Activated naive CD4-positive, alpha-beta T cell treated with anti-CD3 and anti-CD28 coated beads, Interleukin-2, amount 10 ng/mL, durations not matched to agents 7 days and 5 days (primary cell): ENCODE measurements around the gene ZNF646.

Experiments used
- CTCF ChIA-PET: fragments of 350-600 bp; sonication (Branson Sonifier 250); formaldehyde crosslinking; loops from one replicate; lab custom pipeline; 2021; ENCODE audit warnings: antibody characterized with exemption; lab: Charles Lee
- DNase-seq: peaks from one replicate; pipeline ENCODE4 v3.0.0-alpha.2; 2020
- H3K27ac Mint-ChIP-seq: one replicate; pipeline ENCODE4 v1.8.0; 2021; ENCODE audit warnings: mild to moderate bottlenecking, moderate library complexity, mixed read lengths
- H3K27me3 Mint-ChIP-seq: one replicate; pipeline ENCODE4 v1.8.0; 2021; ENCODE audit warnings: mild to moderate bottlenecking, mixed read lengths
- H3K36me3 Mint-ChIP-seq: one replicate; pipeline ENCODE4 v1.8.0; 2021; ENCODE audit warnings: mixed read lengths
- H3K4me1 Mint-ChIP-seq: one replicate; pipeline ENCODE4 v1.8.0; 2021; ENCODE audit warnings: mixed read lengths
- H3K4me3 Mint-ChIP-seq: one replicate; pipeline ENCODE4 v1.8.0; 2021; ENCODE audit warnings: mild to moderate bottlenecking, moderate library complexity, mixed read lengths
- H3K9me3 Mint-ChIP-seq: one replicate; pipeline ENCODE4 v1.8.0; 2021; ENCODE audit warnings: mixed read lengths

ZNF646 gene

GRCh38 chr16:31131416-31131815 lies 57.2 kb downstream of the ZNF646 start:
- CTCF ChIA-PET: no interaction called here
- H3K4me1 Mint-ChIP-seq: peaks cover 11% of the 10 kb centered on the region
- H3K36me3 Mint-ChIP-seq: peaks cover 13% of the 10 kb centered on the region
- no peak overlapping the region for H3K4me3 Mint-ChIP-seq
- H3K27ac Mint-ChIP-seq: no peak overlapping the region
- no peak for DNase-seq
- H3K27me3 Mint-ChIP-seq: no peaks in the 10 kb centered on the region
- H3K9me3 Mint-ChIP-seq: no peaks in the 10 kb centered on the region

GRCh38 chr16:31131841-31132271 lies 57.6 kb downstream of the ZNF646 start:
- H3K27me3 Mint-ChIP-seq: peaks cover 1% of the 10 kb centered on the region
- no peaks in the 10 kb centered on the region for H3K9me3 Mint-ChIP-seq
- H3K36me3 Mint-ChIP-seq: peaks cover 12% of the 10 kb centered on the region
- H3K4me1 Mint-ChIP-seq: peaks cover 11% of the 10 kb centered on the region
- CTCF ChIA-PET: no interaction called here
- no peak overlapping the region for H3K4me3 Mint-ChIP-seq
- no peak for DNase-seq
- H3K27ac Mint-ChIP-seq: no peak overlapping the region

GRCh38 chr16:31132303-31132979 lies 58.2 kb downstream of the ZNF646 start:
- Mint-ChIP-seq H3K36me3 (peaks cover 12% of the 10 kb centered on the region), H3K4me3 (no peak overlapping the region), H3K27me3 (peaks cover 3% of the 10 kb centered on the region), H3K9me3 (no peaks in the 10 kb centered on the region), H3K4me1 (peaks cover 11% of the 10 kb centered on the region), H3K27ac (no peak overlapping the region)
- no peak for DNase-seq
- CTCF ChIA-PET: no interaction called here

GRCh38 chr16:31133046-31133501 lies 58.9 kb downstream of the ZNF646 start:
- H3K27ac Mint-ChIP-seq: no peak overlapping the region

More at GRCh38 chr16:31133046-31133501, 58.9 kb downstream of the ZNF646 start:
- H3K4me1 Mint-ChIP-seq: peaks cover 8% of the 10 kb centered on the region
- no peak overlapping the region for H3K4me3 Mint-ChIP-seq
- peaks cover 7% of the 10 kb centered on the region for H3K36me3 Mint-ChIP-seq
- no peak for DNase-seq
- H3K9me3 Mint-ChIP-seq: no peaks in the 10 kb centered on the region
- H3K27me3 Mint-ChIP-seq: peaks cover 3% of the 10 kb centered on the region
- CTCF ChIA-PET: no interaction called here
